CD4-positive, alpha-beta T cell treated with Interleukin-4 for 1 hour (primary cell): ENCODE results near the gene LDLR.
A peak's percentile ranks its signal among the peaks of the same experiment; 100 is the strongest.
"Not testable (repeated sequence)": the region's sequence is repeated elsewhere in the genome, so short reads cannot be mapped to it uniquely, and the experiment has no call there.

Source experiments
- DNase-seq, 2 donors: peaks; one replicate each; pipeline ENCODE4 v3.0.0-alpha.2; 2020 to 2022

The LDLR gene

DNA sequence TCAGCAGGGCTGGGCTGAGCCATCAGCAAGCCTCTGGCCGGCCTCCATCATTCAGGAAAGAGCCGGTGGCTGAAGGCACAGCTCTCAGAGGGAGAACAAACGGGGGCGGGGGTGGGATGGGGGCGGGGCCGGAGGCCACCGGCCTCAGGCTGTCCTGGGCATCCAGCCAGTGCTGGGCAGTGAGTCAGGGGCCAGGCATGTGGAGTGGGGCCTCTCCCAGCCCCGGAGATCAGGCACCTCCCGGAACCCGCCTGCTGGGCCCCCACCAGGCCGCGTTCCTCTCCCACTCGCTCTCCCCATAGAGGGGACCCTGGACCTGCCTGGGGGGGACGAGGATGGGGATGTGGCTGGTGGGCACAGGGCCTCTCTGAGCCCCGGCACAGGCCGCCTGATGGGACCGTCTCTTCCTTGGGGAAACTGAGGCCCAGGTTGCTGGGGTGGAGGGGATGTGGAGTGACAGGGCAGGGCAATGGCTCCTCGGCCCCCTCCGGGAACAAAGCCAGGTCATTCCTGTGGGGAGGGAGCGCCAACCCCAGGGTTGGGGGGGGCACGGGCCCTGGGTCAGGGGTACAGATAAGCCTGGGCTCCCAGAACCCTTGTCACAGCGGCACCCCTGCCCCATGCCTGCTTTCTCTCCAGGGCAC lies 53.4 kb downstream of the LDLR start:
- DNase-seq, result no peak

- DNase-seq, result no peak
These were observed 56.3 kb downstream of the LDLR start for GRCh38 chr19:11145536-11145924.

DNA sequence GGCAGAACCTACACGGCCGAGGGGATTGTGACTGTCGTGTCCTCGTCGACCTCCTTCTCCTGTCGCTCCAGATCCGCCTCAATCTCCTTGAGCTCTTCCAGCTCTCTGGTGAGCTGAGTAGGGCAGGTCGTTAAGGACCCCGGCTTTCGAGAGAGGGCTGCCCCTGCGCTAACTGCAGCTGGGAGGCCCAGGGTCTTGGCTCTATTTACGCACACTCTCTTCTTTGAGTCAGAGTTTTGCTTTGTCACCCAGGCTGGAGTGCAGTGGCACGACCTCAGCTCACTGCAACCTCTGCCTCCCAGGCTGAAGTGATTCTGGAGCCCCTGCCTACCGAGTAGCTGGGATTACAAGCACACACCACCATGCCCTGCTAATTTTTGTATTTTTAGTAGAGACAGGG lies 58.7 kb downstream of the LDLR start:
- no peak for DNase-seq

DNA sequence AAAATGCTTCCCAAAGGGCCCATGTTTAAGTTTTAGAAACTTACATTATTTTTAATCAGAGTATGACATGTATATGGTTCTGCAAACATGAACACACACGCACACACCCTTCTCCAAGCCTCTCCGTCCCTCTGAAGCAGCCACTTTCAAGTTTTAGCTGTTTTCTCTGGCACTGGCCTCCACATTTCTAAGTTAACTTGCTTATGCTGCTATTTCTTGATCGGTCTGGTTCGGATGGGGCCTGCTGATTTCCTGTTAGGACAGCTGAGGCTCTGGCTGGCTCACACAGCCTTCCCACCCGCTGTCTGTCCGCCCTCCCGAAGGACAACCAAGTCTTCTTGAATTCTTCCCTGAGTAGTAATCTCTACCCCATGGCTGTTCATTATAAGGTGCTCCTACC lies 61.9 kb downstream of the LDLR start:
- no peak for DNase-seq

- no peak for DNase-seq
These were observed 63.2 kb downstream of the LDLR start for GRCh38 chr19:11152318-11153062.

- DNase-seq, result no peak
These were observed 65.4 kb downstream of the LDLR start for GRCh38 chr19:11154683-11155047.

DNA sequence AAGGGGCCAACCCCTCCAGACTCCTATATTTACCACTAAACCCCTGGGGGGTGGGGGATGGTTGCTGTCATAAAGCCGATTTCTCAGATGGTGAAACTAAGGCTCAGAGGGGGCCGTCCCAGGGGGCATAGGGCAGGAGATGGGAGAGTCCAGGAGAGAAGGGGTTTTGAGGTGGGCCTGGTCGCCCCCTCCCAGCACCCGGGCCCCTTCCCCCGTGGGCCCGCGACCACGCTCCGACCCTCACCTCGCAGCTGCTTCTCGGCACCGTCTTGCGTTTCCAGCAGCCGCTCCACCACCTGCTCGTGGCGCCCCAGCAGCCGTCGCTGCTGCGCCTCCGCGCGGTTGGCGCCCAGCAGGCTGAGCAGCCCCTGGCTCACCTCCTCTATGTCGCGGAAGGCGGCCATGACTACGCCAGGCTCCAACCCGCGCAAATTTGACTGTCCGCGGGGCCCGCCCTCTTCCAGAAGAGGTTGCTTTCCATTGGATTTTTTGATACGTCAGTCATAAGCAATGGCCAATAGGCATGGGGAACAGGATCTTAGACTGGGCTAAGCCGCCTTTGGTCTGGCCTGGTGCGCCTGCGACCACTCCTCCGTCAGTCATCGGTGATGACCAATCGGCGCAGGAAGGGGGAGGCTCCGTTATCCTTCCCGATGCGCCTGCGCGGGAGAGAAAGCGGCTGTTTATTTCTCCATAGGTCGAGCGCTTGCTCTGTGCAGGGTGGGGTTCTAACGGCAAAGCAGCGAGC lies 66.3 kb downstream of the LDLR start, which contains the start of gene SPC24:
Gene SPC24 (minus strand): TSS at position 410 of the 748 bp plus-strand sequence. CDS start 6 bp downstream, at position 404.
- DNase-seq, result peak; percentile 96

DNA sequence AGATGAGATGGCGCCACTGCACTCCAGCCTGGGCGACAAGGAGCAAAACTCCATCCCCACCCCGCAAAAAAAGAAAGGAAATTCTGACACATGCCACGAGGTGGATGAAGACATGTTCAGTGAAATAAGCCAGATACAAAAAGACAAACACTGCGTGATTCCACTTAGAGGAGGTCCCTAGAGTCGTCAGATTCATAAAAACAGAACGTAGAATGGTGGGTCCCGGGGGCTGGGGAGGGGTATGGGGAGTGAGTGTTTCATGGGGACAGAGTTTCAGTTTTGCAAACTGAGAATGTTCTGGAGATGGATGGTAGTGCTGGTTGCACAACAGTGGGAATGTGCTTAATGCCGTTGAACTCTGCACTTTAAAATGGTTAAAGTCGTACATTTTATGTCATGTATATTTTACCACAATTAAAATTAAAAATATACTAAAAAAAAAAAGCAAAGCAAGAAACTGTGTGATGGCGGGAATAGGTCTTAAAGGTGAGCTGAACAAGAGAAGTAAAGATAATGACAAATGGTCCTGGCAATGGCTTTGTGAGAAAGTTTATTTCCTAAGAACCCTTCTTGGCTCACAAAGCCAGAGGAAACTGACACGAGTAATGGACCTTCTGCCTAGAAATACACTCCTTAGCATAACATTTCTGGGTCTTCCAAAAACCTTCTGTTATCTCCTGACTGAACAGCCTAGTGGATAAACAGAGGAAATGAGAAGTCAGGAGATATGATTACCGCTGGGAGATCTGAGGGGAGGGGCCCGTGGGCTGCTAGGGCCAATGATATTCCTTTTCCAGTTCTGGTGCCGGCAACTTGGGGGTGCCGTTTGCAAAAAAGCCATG lies 70.6 kb downstream of the LDLR start:
- no peak for DNase-seq

GRCh38 chr19:11160440-11160768 lies 71.1 kb downstream of the LDLR start:
- DNase-seq, result not testable (repeated sequence)

DNA sequence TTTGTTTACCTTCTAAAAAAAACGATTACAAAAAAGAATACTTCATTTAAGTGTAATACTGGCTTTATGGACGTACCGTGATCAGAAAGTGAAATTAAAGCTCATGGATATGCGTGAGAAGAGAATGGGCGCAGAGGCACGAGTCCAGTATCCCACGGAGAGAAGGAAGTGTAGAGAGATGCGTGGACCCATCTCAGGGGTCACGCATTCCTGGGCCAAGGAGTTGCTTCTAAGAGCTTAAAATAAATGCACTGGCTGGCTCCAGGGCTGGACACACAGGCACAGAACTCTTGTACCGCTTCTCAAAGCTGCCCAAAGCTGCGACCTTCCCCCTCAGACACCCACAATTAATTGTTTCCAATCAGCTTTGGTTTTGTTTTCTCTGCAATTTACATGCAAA lies 75.0 kb downstream of the LDLR start:
- DNase-seq, result no peak

- no peak for DNase-seq
These were observed 75.7 kb downstream of the LDLR start for GRCh38 chr19:11164879-11165406.

DNA sequence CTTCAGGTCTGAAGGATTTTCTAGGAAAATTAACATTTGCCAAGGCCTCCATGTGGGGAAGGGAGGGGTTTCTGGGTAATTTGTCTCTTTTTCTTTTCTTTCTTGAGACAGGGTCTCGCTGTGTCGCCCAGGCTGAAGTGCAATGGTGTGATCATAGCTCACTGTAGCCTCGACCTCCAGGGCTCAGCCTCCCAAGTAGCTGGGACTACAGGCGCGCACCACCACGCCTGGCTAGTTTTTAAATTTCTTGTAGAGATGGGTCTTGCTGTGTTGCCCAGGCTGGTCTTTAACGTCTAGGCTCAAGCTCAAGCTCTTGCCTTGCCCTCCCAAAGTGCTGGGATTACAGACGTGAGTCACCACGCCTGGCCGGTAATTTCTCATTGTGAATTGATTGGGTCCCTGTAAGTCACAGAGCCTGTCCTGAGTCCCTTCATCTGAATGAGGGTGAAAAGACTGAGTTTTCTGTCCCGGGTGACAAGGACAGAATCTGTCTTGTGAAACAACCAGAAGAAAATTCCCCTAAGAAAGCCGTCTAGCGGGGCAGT lies 76.3 kb downstream of the LDLR start:
- no peak for DNase-seq

GRCh38 chr19:11166281-11167142 lies 77.2 kb downstream of the LDLR start:
- DNase-seq, result no peak

- no peak for DNase-seq
These were observed 79.3 kb downstream of the LDLR start for GRCh38 chr19:11168568-11168967.

DNA sequence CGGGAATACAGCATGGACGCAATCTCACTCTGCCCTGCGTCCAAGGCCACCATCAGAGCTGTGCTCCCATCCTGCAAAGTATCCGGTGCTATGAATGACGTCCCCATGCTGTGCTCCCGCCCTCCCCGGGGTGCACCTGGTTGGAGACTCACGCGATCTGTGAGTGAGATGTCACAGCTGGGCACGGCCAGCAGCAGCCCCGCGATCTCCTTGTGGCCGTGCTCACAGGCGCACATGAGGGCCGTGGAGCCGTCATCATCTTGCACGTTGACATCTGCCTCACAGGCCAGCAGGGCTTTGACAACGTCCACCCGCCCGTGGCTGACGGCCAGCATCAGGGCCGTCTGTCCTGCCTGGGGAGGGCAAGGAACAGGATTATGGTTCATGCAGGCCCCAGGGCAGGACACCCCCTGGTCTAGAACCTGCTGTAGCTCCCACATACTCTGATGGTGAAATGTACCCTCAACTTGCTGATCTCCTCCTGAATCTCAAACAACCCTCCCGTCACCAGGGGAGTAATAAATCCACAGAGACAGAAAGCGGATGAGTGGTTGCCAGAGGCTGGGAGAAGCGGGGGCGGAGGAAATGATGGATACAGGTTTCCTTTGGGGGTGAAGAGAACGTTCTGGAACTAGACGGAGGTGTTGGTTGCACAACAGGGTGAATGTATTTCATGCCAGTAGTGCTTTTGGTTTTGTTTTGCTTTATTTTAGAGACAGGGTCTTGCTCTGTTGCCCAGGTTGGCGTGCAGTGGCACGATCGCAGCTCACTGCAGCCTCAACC lies 80.8 kb downstream of the LDLR start:
- no peak for DNase-seq

DNA sequence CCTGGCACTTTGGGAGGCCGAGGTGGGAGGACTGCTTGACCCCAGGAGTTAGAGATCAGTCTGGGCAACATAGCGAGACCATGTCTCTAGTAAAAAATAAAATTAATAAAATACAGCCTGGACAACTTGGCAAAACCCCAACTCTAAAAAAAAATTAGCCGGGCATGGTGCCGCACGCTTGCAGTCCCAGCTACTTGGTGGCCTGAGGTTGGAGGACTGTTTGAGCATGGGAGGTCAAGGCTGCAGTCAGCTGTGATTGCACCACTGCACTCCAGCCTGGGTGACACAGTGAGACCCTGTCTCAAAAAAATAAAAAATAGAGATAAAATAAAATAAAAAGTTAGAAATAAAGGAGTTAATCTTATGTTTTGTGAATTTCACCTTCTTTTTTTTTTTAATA lies 81.9 kb downstream of the LDLR start:
- no peak for DNase-seq

- no peak for DNase-seq
These were observed 83.3 kb downstream of the LDLR start for GRCh38 chr19:11172576-11172975.

GRCh38 chr19:11173516-11174155 lies 84.4 kb downstream of the LDLR start:
- no peak for DNase-seq

GRCh38 chr19:11174336-11174735 lies 85.1 kb downstream of the LDLR start:
- DNase-seq, result no peak

- no peak for DNase-seq
These were observed 86.7 kb downstream of the LDLR start for GRCh38 chr19:11175920-11176319.
